T-helper 1 cell treated with Interleukin-12 subunit alpha and Interleukin-12 subunit beta and Interleukin-4 antibody, amounts not matched to agents 30 μg/mL and 1 μg/mL, for 36 hours (primary cell): Measurements from ENCODE around the gene OSBPL10.

Experiments
- H3K27ac Mint-ChIP-seq: one replicate; pipeline ENCODE4 v1.8.0; 2021; ENCODE audit warnings: mild to moderate bottlenecking, mixed read lengths
- H3K27me3 Mint-ChIP-seq: one replicate; pipeline ENCODE4 v1.8.0; 2021; ENCODE audit warnings: low read depth, mixed read lengths
- H3K36me3 Mint-ChIP-seq: one replicate; pipeline ENCODE4 v1.8.0; 2021; ENCODE audit warnings: low read depth, mixed read lengths
- H3K4me1 Mint-ChIP-seq: one replicate; pipeline ENCODE4 v1.8.0; 2021; ENCODE audit warnings: low read depth, mixed read lengths
- H3K4me3 Mint-ChIP-seq: one replicate; pipeline ENCODE4 v1.8.0; 2021; ENCODE audit warnings: mild to moderate bottlenecking, moderate library complexity, mixed read lengths
- H3K9me3 Mint-ChIP-seq: one replicate; pipeline ENCODE4 v1.8.0; 2021; ENCODE audit warnings: mixed read lengths

Gene OSBPL10

DNA sequence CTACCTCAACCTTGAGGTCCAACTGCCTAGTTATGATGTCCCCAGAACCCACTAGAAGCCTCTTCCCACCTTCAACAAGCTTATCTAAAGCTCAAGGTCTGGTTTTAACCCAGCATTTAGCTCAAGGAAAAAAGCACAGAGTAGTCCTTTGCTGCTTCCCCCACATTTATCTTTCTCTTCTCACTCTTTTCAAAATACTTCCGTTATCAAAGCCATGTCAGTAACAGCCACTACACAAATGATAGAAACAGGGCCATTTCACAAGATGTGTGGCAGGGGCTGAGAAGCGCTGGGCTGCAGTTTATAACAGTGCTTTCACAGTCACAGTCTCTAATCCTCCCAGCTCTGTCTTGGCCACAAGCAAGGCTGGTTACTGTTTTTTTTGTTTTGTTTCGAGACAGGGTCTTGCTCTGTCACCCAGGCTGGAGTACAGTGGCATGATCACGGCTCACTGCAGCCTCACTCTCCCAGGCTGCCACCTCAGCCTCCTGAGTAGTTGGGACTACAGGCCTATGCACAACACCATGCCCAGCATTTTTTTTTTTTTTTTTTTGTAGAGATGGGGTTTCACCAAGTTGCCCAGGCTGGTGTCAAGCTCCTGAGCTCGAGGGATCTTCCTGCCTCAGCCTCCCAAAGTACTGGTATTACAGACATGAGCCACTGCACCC is 218.8 kb downstream of the OSBPL10 start:
- Mint-ChIP-seq H3K4me3 (peak overlapping the region; percentile 29), H3K4me1 (peaks cover 60% of the 10 kb centered on the region), H3K36me3 (peaks cover 4% of the 10 kb centered on the region), H3K9me3 (no peaks in the 10 kb centered on the region), H3K27ac (peak overlapping the region; percentile 78), H3K27me3 (no peaks in the 10 kb centered on the region)

DNA sequence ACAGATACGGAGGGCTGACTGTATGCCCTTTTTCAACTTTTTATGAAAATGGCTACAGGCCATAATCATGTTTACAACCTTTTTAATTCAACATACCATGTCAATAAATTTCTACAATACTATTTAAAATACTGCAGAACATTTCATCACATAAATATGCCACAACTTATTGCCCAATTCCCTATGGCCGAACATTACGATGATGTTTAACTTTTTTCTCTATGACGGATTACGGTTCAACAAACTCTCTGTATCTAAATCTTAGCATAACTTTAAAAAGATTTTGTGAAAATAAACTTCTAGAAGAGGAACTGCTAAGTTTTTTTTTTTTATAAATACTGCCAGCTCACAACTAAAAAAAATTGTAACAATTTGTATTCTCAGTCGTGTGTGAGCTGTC is 220.4 kb downstream of the OSBPL10 start:
- H3K4me1 Mint-ChIP-seq = peaks cover 61% of the 10 kb centered on the region
- no peaks in the 10 kb centered on the region for H3K9me3 Mint-ChIP-seq
- H3K27ac Mint-ChIP-seq = no peak overlapping the region
- H3K27me3 Mint-ChIP-seq = no peaks in the 10 kb centered on the region
- no peak overlapping the region for H3K4me3 Mint-ChIP-seq
- peaks cover 4% of the 10 kb centered on the region for H3K36me3 Mint-ChIP-seq

DNA sequence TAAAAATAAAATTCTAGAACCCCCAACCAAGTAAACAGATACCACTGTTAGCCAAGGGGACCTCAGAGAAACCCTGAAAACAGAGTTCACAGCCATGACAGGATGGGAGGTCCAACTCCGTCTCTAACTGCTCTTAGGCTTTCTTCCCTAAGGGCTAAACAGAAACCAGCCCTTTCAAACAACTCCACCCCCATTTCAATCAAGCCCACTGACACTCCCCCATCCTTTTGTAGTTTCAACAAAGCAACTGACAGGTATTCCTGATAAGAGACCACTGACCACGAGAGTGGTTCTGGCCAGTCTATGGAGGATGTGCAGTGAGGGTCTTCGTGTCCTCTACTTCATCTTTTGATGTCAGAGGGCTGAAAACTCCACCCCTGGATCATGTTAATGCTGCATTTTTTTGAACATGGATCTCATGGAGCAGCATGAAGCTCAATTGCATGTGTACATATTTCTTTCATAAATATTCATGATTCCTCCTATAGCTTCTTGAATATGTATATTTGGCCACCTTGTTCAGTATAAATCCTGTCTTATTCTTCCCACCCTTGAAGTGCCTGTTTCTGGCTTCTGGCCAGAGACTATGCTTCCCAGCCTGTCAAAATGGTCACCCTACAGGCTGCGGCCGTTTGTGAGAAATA is 222.6 kb downstream of the OSBPL10 start:
- peak overlapping the region; percentile 48 for H3K4me3 Mint-ChIP-seq
- no peaks in the 10 kb centered on the region for H3K27me3 Mint-ChIP-seq
- peaks cover 70% of the 10 kb centered on the region for H3K4me1 Mint-ChIP-seq
- H3K36me3 Mint-ChIP-seq = peaks cover 6% of the 10 kb centered on the region
- no peaks in the 10 kb centered on the region for H3K9me3 Mint-ChIP-seq
- H3K27ac Mint-ChIP-seq = peak overlapping the region; percentile 97

DNA sequence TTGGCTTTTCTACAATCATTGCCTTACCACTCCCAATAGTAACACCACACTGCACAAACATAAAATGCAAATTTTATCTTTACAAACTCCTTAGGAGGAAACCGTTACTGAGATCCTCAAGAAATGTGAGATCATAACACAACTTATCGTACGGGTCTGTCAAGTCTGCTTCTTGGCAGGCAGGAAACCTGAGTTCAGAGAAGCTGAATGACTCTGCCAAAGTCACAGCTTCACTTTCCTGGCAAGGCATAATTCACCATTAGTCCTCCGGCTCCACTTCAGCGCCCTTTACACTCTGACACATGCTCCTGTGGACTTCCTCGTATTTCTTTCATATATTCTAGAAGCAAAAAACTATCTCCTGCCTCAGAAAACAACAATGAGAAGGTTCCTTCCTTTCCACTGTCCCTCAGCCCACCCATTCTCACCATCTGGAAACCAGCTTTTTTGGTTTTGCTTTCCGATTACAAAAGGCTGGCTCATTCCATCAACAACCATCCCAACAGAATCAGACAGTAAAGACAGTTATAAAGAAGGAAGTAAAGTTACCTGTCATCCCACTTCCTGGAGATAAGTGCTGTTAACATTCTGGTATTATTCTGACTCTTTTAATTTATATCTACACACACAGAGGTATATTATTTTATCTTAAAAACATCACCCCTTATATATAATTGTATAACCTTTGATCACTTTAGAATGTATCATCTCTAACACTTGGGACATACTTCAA is 225.0 kb downstream of the OSBPL10 start:
- Mint-ChIP-seq H3K36me3 (peaks cover 11% of the 10 kb centered on the region), H3K27ac (peak overlapping the region; percentile 97), H3K9me3 (no peaks in the 10 kb centered on the region), H3K27me3 (no peaks in the 10 kb centered on the region), H3K4me3 (peak overlapping the region; percentile 77), H3K4me1 (peaks cover 58% of the 10 kb centered on the region)

DNA sequence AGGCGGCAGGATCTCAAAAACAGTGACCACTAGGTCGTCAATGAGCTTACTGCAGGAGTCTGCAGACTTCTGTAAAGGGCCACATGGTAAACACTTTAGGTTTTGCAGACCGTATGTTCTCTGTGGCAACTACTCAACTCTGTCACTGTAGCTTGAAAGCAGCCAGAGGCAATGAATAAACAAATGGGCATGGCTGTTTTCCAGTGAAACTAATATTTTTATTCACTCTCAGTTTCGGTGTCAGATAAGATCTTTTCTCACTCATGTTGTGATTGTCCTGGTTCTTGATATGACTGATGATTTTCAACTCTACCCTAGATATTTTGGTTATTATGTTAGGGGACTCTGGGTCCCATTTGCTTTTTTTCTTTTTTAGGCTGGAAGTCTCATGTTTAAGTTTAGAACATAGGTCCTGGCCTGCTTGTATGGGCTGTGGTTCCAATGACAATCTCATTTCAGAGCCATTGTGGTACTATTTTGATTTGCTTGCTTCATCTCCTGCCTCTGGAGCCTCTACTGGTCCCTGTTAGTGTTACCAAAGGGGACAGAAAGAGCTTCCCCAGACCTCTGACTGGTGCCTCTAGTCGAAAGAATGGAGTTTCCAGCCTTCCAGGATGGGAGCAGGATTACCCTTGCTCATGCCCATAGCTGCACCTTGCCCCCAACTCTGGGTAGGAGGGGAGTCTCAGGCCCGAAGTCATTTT is 226.3 kb downstream of the OSBPL10 start:
- Mint-ChIP-seq H3K4me3 (peak overlapping the region; percentile 22), H3K36me3 (peaks cover 11% of the 10 kb centered on the region), H3K9me3 (no peaks in the 10 kb centered on the region), H3K27me3 (no peaks in the 10 kb centered on the region), H3K27ac (peak overlapping the region; percentile 97), H3K4me1 (peaks cover 57% of the 10 kb centered on the region)

DNA sequence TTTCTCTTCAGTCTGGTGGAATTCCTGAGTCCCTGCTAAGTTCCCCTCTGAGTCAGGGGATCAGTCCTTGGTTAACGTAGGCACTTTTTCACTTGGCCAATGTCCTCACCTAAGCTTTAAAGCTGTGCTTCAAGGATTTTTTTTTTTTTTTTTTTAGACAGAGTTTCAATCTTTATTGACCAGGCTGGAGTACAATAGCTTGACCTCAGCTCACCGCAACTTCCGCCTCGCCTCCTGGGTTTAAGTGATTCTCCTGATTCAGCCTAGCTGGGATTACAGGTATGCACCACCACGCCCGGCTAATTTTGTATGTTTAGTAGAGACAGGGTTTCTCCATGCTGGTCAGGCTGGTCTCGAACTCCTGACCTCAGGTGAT is 228.0 kb downstream of the OSBPL10 start:
- no peak overlapping the region for H3K27ac Mint-ChIP-seq
- no peaks in the 10 kb centered on the region for H3K9me3 Mint-ChIP-seq
- no peak overlapping the region for H3K4me3 Mint-ChIP-seq
- peaks cover 48% of the 10 kb centered on the region for H3K4me1 Mint-ChIP-seq
- peaks cover 11% of the 10 kb centered on the region for H3K36me3 Mint-ChIP-seq
- H3K27me3 Mint-ChIP-seq = no peaks in the 10 kb centered on the region

DNA sequence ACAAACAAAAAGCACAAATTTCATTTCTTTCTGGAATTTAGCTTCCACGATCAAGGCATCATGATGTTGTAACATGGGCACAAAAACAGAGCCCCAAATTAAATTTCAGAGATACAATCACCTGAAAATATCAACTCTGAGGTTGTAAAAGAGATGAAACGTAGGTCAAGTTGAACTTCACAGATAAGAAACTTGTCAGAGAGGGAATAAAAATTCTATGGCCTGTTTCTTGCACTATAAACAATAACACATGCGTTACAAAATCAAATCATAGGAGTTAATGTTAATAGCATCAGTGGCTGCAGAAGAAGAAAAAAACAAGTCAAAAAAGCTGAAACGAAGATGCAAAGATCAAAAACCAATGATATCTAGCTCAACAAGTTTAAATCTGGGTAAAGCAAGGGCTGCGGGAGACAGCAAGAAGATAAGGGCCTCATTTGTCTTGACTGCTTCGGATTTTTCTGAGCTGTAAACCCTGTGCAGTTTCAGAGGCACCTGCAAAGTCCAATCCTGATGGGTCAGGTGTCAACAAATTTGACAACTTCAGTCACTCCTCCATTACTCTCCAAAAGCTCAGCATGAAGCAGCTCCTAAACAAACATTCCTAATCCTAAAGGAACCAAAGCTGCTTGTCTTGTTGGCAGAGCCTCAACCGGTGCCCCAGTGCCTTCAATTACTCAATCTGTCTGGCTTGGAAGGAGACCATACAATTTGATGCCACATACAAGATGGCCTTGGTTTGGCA is 228.6 kb downstream of the OSBPL10 start:
- H3K9me3 Mint-ChIP-seq = no peaks in the 10 kb centered on the region
- H3K4me3 Mint-ChIP-seq = no peak overlapping the region
- H3K36me3 Mint-ChIP-seq = peaks cover 11% of the 10 kb centered on the region
- H3K27ac Mint-ChIP-seq = no peak overlapping the region
- no peaks in the 10 kb centered on the region for H3K27me3 Mint-ChIP-seq
- H3K4me1 Mint-ChIP-seq = peaks cover 43% of the 10 kb centered on the region

DNA sequence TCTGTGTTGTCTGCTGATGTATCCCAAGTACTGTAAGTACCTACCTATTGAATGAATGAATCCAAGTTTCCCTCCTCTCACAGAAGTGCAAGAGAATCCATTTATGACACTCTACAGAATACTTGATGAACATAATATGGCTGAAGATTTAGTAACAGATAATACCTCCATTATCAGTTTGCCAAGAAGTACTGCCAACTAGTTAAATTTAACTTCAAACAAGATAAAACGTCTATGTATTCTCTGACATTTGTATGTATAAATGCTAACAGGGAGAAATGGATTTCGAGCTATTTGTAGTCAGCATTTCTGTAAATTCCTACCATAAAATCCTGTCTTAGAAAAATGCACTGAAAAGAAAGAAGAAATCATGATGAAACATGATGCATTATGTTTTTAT is 230.7 kb downstream of the OSBPL10 start:
- Mint-ChIP-seq H3K9me3 (no peaks in the 10 kb centered on the region), H3K36me3 (peaks cover 11% of the 10 kb centered on the region), H3K27me3 (no peaks in the 10 kb centered on the region), H3K4me1 (peaks cover 21% of the 10 kb centered on the region), H3K4me3 (no peak overlapping the region), H3K27ac (no peak overlapping the region)

DNA sequence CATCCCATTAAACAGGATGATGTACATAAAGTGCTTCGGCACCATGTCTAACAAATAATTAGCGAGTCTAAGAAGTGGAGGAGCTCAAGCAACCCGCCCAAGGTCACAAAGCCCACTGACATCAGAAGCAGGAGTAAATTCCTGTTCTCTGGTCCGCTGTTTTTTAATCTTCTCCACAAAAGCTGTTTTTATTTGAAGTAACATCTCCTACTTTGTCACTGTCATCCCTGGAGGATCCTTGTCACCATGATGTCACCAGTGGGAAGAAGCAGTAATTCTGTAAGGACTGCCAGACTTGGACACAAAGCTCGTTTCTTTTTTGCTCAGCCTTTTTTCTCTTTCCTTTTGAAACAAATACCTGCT is 232.1 kb downstream of the OSBPL10 start:
- Mint-ChIP-seq H3K9me3 (no peaks in the 10 kb centered on the region), H3K4me1 (peaks cover 7% of the 10 kb centered on the region), H3K27ac (no peak overlapping the region), H3K4me3 (no peak overlapping the region), H3K27me3 (no peaks in the 10 kb centered on the region), H3K36me3 (peaks cover 10% of the 10 kb centered on the region)

DNA sequence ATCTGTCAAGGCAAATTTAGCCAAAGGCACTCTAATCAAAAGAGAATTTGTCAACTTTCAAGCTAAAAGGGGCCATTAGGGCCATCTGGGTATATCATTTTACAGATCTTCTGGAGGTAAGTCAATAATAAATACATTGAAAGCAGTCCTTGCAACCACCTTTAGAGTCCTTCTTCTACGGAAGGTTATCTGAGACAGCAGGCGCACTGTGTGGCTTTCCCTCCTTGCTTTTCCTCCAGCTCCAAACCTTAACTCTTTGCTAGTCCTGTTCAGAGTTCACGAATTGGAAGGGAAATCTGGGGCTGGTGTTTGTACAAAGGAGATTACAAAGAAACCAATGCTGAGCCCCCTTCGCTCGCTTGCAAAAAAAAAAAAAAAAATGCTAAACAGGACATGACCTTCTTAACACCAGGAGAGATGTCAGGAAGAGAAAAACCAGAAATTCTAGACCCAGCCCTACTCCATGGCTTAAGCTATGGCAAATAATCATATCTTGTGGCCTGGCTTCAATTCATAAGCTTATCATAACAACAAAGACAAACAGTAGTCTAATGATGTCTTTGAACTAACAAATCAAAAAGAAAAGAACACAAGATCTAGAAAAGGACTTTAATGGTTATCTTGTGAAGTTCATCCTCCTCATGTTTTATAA is 232.7 kb downstream of the OSBPL10 start:
- Mint-ChIP-seq H3K4me1 (peaks cover 4% of the 10 kb centered on the region), H3K9me3 (no peaks in the 10 kb centered on the region), H3K27me3 (no peaks in the 10 kb centered on the region), H3K27ac (no peak overlapping the region), H3K4me3 (no peak overlapping the region), H3K36me3 (peaks cover 9% of the 10 kb centered on the region)

DNA sequence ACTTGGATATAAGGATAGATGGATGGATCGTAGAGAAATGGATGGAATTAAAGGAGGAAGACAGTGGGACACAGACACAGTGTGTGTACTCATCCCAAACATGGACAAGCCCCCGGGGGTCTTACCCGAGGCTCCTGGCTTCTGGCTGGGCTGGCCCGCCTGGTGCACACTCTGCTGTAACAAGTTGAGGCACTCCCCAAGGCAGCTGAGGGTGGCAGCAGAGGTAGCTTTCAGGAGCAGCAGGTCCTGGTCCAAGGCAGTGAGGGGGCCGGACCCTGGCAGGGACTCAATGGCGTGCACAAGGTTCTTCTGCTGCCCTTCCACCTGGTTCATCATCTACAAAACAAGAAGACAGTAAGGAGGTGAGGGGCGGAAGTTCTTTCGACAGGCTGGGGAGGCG is 233.3 kb downstream of the OSBPL10 start:
- H3K27me3 Mint-ChIP-seq = no peaks in the 10 kb centered on the region
- peaks cover 4% of the 10 kb centered on the region for H3K4me1 Mint-ChIP-seq
- no peak overlapping the region for H3K27ac Mint-ChIP-seq
- H3K4me3 Mint-ChIP-seq = no peak overlapping the region
- H3K36me3 Mint-ChIP-seq = peaks cover 6% of the 10 kb centered on the region
- H3K9me3 Mint-ChIP-seq = no peaks in the 10 kb centered on the region

DNA sequence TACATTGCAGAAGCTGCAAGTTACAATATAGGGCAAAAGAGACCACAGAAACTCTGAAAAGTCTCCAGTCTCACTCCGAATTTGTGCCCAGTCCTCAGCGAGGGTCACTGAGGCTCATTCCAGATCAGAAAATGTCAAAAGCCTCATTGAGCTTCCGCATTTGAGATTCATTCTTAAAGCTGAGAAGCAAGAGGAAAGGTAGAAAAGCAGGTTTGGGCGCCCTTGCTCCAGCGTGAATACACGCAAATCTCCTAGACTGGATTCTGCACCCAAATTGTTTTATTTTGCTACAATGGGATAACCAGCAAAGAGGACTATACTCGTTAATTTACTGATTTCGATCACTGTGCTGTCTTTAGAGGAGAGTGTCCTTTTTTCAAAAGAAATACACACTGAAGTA is 236.1 kb downstream of the OSBPL10 start:
- Mint-ChIP-seq H3K9me3 (peaks cover 4% of the 10 kb centered on the region), H3K27me3 (no peaks in the 10 kb centered on the region), H3K36me3 (no peaks in the 10 kb centered on the region), H3K27ac (no peak overlapping the region), H3K4me1 (peaks cover 2% of the 10 kb centered on the region), H3K4me3 (no peak overlapping the region)

DNA sequence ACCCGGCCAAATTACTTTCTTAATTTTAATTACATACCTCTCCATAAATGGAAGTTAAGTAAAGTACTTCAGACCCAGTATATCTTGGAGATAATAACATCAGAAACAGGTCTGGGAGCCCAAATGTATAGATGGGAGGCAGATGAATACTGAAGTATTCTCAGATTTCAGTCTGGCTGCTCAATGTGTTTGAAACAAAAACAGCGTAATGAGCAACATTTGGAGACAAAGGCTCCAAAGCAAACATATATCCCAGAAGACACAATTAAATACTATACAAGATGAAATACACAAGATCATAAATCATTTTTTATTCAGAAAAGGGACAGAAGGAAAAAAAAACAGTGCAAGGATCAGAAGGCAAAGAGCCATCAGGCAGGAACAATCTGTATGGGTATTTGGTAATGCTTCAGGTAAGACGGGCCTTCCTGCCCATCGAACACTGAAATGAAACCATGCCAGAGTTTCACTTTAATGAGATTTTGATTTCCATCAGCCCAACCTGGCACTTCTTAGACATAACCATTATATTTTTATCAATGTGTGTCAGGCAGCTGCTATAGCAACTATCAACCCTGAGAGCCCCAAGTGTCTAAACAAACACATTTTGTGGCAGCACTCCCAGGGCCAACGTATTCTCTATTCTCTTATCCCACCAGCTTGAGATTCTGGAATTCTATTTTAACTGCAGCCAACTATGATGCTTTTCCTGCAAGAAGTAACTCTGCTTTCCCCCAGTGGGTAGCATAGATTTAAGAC is 237.6 kb downstream of the OSBPL10 start:
- H3K9me3 Mint-ChIP-seq = peaks cover 4% of the 10 kb centered on the region
- H3K4me1 Mint-ChIP-seq = peaks cover 2% of the 10 kb centered on the region
- no peaks in the 10 kb centered on the region for H3K27me3 Mint-ChIP-seq
- H3K4me3 Mint-ChIP-seq = no peak overlapping the region
- H3K27ac Mint-ChIP-seq = no peak overlapping the region
- H3K36me3 Mint-ChIP-seq = no peaks in the 10 kb centered on the region
